Esophagus squamous epithelium (tissue), 4 donors: ENCODE results near the gene NSMF.

Experiments used
- CTCF ChIP-seq, 6 experiments: fragments of 450-650 bp in 4 of 6; fragments of 200-600 bp in 2 of 6; sonication (generic) in 2 of 6; IDR thresholded peaks; one replicate each; pipeline ENCODE4 v1.5.1; 2016 to 2019; ENCODE audit warnings: antibody characterized with exemption in 6 of 6, mild to moderate bottlenecking in 4 of 6, moderate library complexity in 4 of 6
- POLR2A ChIP-seq, 4 donors: fragments of 450-650 bp; IDR thresholded peaks; one replicate each; pipeline ENCODE4 v1.6.1; 2017; ENCODE audit warnings: antibody characterized with exemption in 4 of 4, mild to moderate bottlenecking in 4 of 4, moderate library complexity in 3 of 4

DNA sequence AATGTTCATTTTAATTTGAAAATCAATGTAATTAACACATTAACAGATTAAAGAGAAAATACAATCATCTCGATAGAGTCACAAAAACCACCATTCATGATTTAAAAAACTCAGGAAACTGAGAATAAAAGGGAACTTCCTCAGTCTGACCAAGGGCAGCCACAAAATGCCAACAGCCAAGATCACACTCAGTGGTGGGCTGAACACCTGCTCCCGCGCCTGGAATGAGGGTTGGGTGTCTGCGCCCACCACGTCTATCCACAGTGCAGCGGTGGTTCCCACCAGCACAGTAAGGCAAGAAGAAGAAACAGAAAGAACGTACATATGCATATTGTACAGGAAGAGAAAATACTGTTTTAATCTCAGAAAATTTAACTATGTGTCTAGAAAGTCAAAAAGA lies 11.7 kb upstream of the NSMF start:
- TF ChIP-seq CTCF (IDR thresholded peaks at IDR 0.05) (no peak), POLR2A (IDR thresholded peaks at IDR 0.05) (no peak)
